ENCODE measurements around the gene DCHS1. TPM values are rescaled to one million over a fixed set of nuclear protein-coding genes. Genes with fewer than 3 reads are reported as not detected.

The DCHS1 gene
- total RNA-seq, 1 donor from 2014 or later, result 0.35 TPM

- H3K27ac Mint-ChIP-seq, result peak within 1 kb of the TSS; percentile 97
- peaks cover 38% of the 10 kb centered on the region for H3K36me3 Mint-ChIP-seq (ENCODE audit: low read depth)
- peaks cover 26% of the 10 kb centered on the region for H3K4me1 Mint-ChIP-seq
- DNase-seq, result peak; percentile 100
- peak within 1 kb of the TSS; percentile 86 for H3K4me3 Mint-ChIP-seq
- H3K27me3 Mint-ChIP-seq, result peaks cover 2% of the 10 kb centered on the region
- H3K9me3 Mint-ChIP-seq, result no peaks in the 10 kb centered on the region
- intact Hi-C loops (cut with micrococcal nuclease), result loop anchor here (1.0 to 5.0 kb wide), 12 partner anchors 10 to 1304 kb away; partner anchors contain the start of genes ARFIP2, CAVIN3, EIF3F and FHIP1B
Measured at GRCh38 chr11:6682936-6683861, 27.6 kb upstream of the DCHS1 start, which contains the start of gene MRPL17. Gene MRPL17 (minus strand): TSS chr11:6683340. CDS start chr11:6683296, 44 bp downstream.

DNA sequence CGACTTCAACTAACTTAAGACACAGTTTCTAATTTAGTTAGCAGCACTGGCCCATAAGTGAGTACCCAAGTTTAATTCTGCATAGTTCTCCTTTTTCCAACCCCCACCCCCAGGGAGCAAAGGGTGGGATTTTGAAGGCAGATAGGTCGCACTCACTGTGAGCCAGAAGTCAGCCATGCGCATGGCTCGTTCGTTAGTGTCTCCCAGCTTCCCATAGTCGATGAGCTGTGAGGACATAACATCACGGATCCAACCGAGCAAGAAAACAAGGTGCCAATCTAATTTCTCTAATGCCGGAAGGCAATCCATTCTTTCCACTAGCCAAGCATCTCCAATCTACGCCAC lies 27.0 kb upstream of the DCHS1 start:
- peak overlapping the region; percentile 86 for H3K4me3 Mint-ChIP-seq
- H3K27ac Mint-ChIP-seq, result peak overlapping the region; percentile 97
- no peak for DNase-seq
- intact Hi-C loops (cut with micrococcal nuclease), result loop anchor here (1.0 to 5.0 kb wide), 5 partner anchors 9 to 1304 kb away; partner anchors contain the start of genes CAVIN3, EIF3F and FHIP1B
- peaks cover 26% of the 10 kb centered on the region for H3K4me1 Mint-ChIP-seq
- H3K9me3 Mint-ChIP-seq, result no peaks in the 10 kb centered on the region
- H3K27me3 Mint-ChIP-seq, result peaks cover 2% of the 10 kb centered on the region
- peaks cover 43% of the 10 kb centered on the region for H3K36me3 Mint-ChIP-seq (ENCODE audit: low read depth)

DNA sequence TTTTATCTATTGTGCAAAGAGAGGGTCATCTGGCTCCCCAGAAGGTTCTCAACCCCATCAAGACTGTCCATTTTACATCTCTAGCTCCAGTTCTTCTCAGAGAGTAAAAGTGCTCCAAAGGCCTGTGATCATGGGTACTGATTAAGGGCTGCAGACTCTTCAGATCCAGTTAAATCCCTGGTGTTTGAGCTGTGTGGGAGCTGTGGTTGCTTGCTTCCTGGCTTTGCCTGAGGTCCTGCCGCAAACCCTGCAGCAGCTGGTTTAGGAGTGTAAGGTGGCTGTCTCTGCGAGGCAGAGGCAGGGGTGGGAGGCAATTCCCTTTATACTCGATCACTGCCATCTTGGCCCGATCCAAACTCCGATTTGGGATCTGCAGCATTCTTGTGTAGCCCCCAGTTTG lies 26.3 kb upstream of the DCHS1 start:
- intact Hi-C loops (cut with micrococcal nuclease), result loop anchor here (1.0 to 5.0 kb wide), 5 partner anchors 9 to 1305 kb away; partner anchors contain the start of genes CAVIN3, EIF3F and FHIP1B
- peak; percentile 69 for DNase-seq

DNA sequence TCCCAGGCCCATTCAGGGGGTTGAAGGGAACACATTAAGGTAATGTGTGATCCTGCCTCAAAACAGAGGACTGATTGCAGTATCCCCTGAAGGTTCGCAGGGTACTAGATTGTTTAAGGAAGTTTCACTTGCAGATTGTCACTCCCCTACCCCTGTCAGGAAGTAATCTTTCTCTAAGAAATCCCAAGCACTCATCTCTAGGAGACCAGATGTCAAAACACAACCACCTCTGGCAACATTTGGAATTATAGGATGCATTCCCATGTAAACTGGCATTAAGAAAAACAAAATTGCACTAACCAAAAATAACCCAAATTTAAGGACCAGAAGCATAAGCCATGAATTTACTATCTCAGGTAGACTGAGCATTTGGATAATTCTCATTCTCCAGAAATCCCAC lies 25.9 kb upstream of the DCHS1 start:
- no peaks in the 10 kb centered on the region for H3K9me3 Mint-ChIP-seq
- H3K27me3 Mint-ChIP-seq, result peaks cover 2% of the 10 kb centered on the region
- H3K4me3 Mint-ChIP-seq, result peak overlapping the region; percentile 86
- no peak overlapping the region for H3K27ac Mint-ChIP-seq
- peak; percentile 59 for DNase-seq
- H3K36me3 Mint-ChIP-seq (ENCODE audit: low read depth), result peaks cover 43% of the 10 kb centered on the region
- H3K4me1 Mint-ChIP-seq, result peaks cover 24% of the 10 kb centered on the region
- intact Hi-C loops (cut with micrococcal nuclease), result loop anchor here (5.0 kb wide), 2 partner anchors 279 to 359 kb away; partner anchors contain the start of gene CAVIN3

More for the DNA sequence above, 26.3 kb upstream of the DCHS1 start:
- Mint-ChIP-seq H3K4me3 (peak overlapping the region; percentile 86), H3K36me3 (ENCODE audit: low read depth) (peaks cover 43% of the 10 kb centered on the region), H3K27ac (peak overlapping the region; percentile 97), H3K4me1 (peaks cover 24% of the 10 kb centered on the region), H3K9me3 (no peaks in the 10 kb centered on the region), H3K27me3 (peaks cover 2% of the 10 kb centered on the region)

DNA sequence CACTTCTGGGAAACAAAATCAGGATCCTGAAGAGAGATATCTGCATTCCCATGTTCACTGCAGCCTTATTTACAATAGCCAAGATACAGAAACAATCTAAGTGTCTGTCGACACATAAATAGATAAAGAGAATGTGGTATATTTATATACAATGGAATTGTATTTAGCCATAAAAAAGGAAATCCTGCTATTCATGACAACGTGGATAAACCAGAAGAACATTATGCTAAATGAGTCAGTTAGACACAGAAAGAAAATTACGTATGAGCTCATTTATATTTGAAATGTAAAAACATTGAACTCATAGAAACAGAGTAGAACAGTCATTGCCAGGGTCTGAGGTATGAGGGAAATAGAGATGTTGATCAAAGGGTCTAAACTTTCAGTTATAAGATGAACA lies 21.4 kb upstream of the DCHS1 start:
- Mint-ChIP-seq H3K4me1 (peaks cover 43% of the 10 kb centered on the region), H3K27me3 (no peaks in the 10 kb centered on the region), H3K9me3 (peaks cover 11% of the 10 kb centered on the region), H3K4me3 (no peak overlapping the region), H3K36me3 (ENCODE audit: low read depth) (peaks cover 45% of the 10 kb centered on the region), H3K27ac (no peak overlapping the region)
- intact Hi-C loops (cut with micrococcal nuclease), result no loop called here
- peak; percentile 20 for DNase-seq

DNA sequence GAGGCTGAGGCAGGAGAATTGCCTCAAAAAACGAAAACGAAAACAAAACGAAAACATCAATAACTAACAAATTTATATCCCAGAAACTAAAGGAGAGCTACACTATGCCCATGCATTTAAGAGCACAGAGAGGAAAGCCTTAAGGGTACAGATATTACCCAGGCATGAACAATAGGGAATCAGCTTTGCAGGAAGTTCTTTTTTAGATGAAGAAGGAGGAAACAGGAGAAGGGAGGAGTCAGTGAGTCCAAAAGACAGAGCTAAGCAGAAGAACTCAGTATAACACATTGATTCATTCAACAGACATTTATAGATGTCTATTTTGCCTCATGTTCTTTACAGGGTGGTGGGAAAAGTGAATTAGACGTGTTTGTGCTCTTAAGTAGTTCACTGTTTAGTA lies 19.3 kb upstream of the DCHS1 start:
- Mint-ChIP-seq H3K27me3 (no peaks in the 10 kb centered on the region), H3K4me1 (peaks cover 49% of the 10 kb centered on the region), H3K27ac (no peak overlapping the region), H3K4me3 (no peak overlapping the region), H3K9me3 (peaks cover 17% of the 10 kb centered on the region), H3K36me3 (ENCODE audit: low read depth) (peaks cover 25% of the 10 kb centered on the region)
- intact Hi-C loops (cut with micrococcal nuclease), result no loop called here
- DNase-seq, result no peak

- peaks cover 49% of the 10 kb centered on the region for H3K4me1 Mint-ChIP-seq
- no peak for DNase-seq
- no peaks in the 10 kb centered on the region for H3K27me3 Mint-ChIP-seq
- intact Hi-C loops (cut with micrococcal nuclease), result no loop called here
- H3K36me3 Mint-ChIP-seq (ENCODE audit: low read depth), result peaks cover 19% of the 10 kb centered on the region
- peaks cover 17% of the 10 kb centered on the region for H3K9me3 Mint-ChIP-seq
- peak overlapping the region; percentile 38 for H3K4me3 Mint-ChIP-seq
- peak overlapping the region; percentile 57 for H3K27ac Mint-ChIP-seq
Measured at GRCh38 chr11:6674219-6674597, 18.6 kb upstream of the DCHS1 start.

- no peak for DNase-seq
- peak overlapping the region; percentile 57 for H3K27ac Mint-ChIP-seq
- no peaks in the 10 kb centered on the region for H3K27me3 Mint-ChIP-seq
- H3K4me1 Mint-ChIP-seq, result peaks cover 47% of the 10 kb centered on the region
- H3K4me3 Mint-ChIP-seq, result peak overlapping the region; percentile 38
- peaks cover 14% of the 10 kb centered on the region for H3K36me3 Mint-ChIP-seq (ENCODE audit: low read depth)
- H3K9me3 Mint-ChIP-seq, result peaks cover 17% of the 10 kb centered on the region
- intact Hi-C loops (cut with micrococcal nuclease), result loop anchor here (1.0 kb wide), 1 partner anchor 9 kb away; no protein-coding TSS in a partner anchor
Measured at GRCh38 chr11:6673523-6674218, 18.1 kb upstream of the DCHS1 start.

DNA sequence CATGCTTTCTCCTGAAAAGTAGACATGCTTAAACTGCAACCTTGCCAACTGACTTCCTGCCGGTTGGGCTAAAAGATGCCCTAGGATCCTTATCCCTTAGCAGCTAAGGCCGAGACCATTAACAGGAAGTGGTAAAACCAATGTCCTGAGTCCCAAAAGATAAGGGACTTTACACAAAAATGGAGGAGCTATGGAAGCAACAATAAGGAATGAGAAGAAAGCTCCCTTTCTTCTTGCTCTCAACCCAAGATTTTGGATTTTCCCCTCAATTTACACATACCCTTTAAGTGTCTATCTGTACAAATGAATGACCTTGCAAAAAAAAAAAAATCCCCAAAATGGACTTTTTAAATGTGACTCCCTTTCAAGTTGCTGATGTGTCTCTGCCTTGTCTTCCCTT lies 16.4 kb upstream of the DCHS1 start:
- H3K4me1 Mint-ChIP-seq, result peaks cover 57% of the 10 kb centered on the region
- H3K27me3 Mint-ChIP-seq, result no peaks in the 10 kb centered on the region
- peak overlapping the region; percentile 13 for H3K4me3 Mint-ChIP-seq
- intact Hi-C loops (cut with micrococcal nuclease), result loop anchor here (2.0 kb wide), 1 partner anchor 17 kb away; the partner anchor contains the start of gene DCHS1
- H3K27ac Mint-ChIP-seq, result peak overlapping the region; percentile 26
- peaks cover 17% of the 10 kb centered on the region for H3K9me3 Mint-ChIP-seq
- peaks cover 9% of the 10 kb centered on the region for H3K36me3 Mint-ChIP-seq (ENCODE audit: low read depth)
- DNase-seq, result no peak

- peak overlapping the region; percentile 74 for H3K4me3 Mint-ChIP-seq
- H3K27me3 Mint-ChIP-seq, result no peaks in the 10 kb centered on the region
- intact Hi-C loops (cut with micrococcal nuclease), result loop anchor here (2.0 kb wide), 1 partner anchor 16 kb away; the partner anchor contains the start of gene DCHS1
- H3K9me3 Mint-ChIP-seq, result peaks cover 17% of the 10 kb centered on the region
- H3K36me3 Mint-ChIP-seq (ENCODE audit: low read depth), result peaks cover 6% of the 10 kb centered on the region
- peaks cover 64% of the 10 kb centered on the region for H3K4me1 Mint-ChIP-seq
- peak; percentile 66 for DNase-seq
- H3K27ac Mint-ChIP-seq, result peak overlapping the region; percentile 70
Measured at GRCh38 chr11:6670202-6670830, 14.7 kb upstream of the DCHS1 start.

GRCh38 chr11:6667733-6668374 lies 12.2 kb upstream of the DCHS1 start:
- H3K27ac Mint-ChIP-seq, result peak overlapping the region; percentile 29
- H3K4me1 Mint-ChIP-seq, result peaks cover 50% of the 10 kb centered on the region

DNA sequence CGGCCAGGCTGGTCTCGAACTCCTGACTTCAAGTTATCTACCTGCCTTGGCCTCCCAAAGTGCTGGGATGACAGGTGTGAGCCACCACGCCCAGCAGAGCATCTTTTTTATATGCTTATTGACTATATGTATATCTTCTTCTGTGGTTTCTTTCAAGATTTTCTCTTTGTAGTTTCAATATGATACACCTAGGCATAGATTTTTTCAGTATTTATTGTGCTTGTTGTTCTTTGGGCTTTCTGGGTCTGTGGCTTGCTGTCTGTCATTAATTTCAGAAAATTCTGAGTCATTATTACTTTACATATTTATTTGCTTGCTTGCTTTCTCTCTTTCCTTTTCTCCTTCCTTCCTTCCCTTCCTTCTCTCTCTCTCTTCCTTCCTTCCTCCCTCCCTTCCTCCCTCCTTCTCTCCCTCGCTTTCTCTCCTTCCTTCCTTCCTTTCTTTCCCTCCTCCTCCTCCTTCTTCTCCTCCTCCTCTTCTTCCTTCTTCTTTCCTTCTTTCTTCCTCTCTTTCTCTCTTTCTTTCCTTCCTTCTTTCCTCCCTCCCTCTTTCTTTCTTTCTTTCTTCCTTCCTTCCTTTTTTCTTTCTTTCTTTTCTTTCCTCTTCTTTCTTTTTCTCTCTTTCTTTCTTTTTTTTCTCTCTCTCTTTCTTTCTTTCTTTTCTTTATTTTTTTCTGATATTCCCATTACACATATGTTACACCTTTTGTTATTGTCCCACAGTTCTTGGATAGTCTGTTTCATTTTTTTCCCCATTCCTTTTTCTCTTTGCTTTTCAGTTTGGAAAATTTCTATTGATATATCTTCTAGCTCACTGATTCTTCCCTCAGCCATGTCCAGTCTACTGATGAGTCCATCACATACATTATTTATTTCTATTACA lies 10.9 kb upstream of the DCHS1 start:
- H3K27me3 Mint-ChIP-seq, result peaks cover 6% of the 10 kb centered on the region
- H3K4me1 Mint-ChIP-seq, result peaks cover 38% of the 10 kb centered on the region
- no peak for DNase-seq
- intact Hi-C loops (cut with micrococcal nuclease), result loop anchor here (1.0 to 2.0 kb wide), 2 partner anchors 48 to 59 kb away; partner anchors contain the start of gene TPP1
- peak overlapping the region; percentile 36 for H3K27ac Mint-ChIP-seq
- peaks cover 6% of the 10 kb centered on the region for H3K9me3 Mint-ChIP-seq
- no peaks in the 10 kb centered on the region for H3K36me3 Mint-ChIP-seq (ENCODE audit: low read depth)
- no peak overlapping the region for H3K4me3 Mint-ChIP-seq

More at GRCh38 chr11:6667733-6668374, 12.2 kb upstream of the DCHS1 start:
- peak; percentile 84 for DNase-seq
- peaks cover 3% of the 10 kb centered on the region for H3K36me3 Mint-ChIP-seq (ENCODE audit: low read depth)
- no peak overlapping the region for H3K4me3 Mint-ChIP-seq
- intact Hi-C loops (cut with micrococcal nuclease), result loop anchor here (1.0 to 2.0 kb wide), 2 partner anchors 49 to 61 kb away; partner anchors contain the start of gene TPP1
- H3K27me3 Mint-ChIP-seq, result peaks cover 4% of the 10 kb centered on the region
- peaks cover 13% of the 10 kb centered on the region for H3K9me3 Mint-ChIP-seq
